HL-60 (cell line): ENCODE results near the gene ERH.

Source experiments
- CTCF ChIP-seq: IDR thresholded peaks from one replicate; pipeline ENCODE4 v1.5.1; 2011; ENCODE audit warnings: low read length, control low read depth, inconsistent platforms; ENCODE audit not compliant: insufficient read depth
- POLR2AphosphoS5 ChIP-seq: IDR thresholded peaks from 2 replicates; pipeline ENCODE4 v1.6.1; 2012; ENCODE audit warnings: low read depth
- REST ChIP-seq: IDR thresholded peaks from 2 replicates; pipeline ENCODE4 v1.6.1; 2012; ENCODE audit warnings: low read depth; ENCODE audit not compliant: insufficient replicate concordance

GRCh38 chr14:69430306-69430939, 32.3 kb upstream of the ERH start:
- TF ChIP-seq CTCF (no peak), REST (no peak), POLR2AphosphoS5 (no peak)
